DOHH2 (cell line): ENCODE results near the gene PCSK5.

Experiments
- H3F3A ChIP-seq: fragments of 200-600 bp; sonication (generic), shearing (Covaris generic); 2 replicates; pipeline ENCODE4 v1.6.0; 2016; ENCODE audit warnings: antibody characterized with exemption, mild to moderate bottlenecking; ENCODE audit not compliant: control insufficient read depth, insufficient read depth
- H3K27ac ChIP-seq: fragments of 200-600 bp; sonication (generic); 2 replicates; pipeline ENCODE4 v1.5.1; 2014; ENCODE audit warnings: low read depth, mild to moderate bottlenecking, low read length, moderate library complexity
- H3K27me3 ChIP-seq: fragments of 200-600 bp; sonication (generic); 2 replicates; pipeline ENCODE4 v1.6.1; 2014; ENCODE audit warnings: mild to moderate bottlenecking, low read length, mixed read lengths; ENCODE audit not compliant: control insufficient read depth
- H3K36me3 ChIP-seq: fragments of 200-600 bp; sonication (generic); 2 replicates; pipeline ENCODE4 v1.6.1; 2014; ENCODE audit warnings: mild to moderate bottlenecking, low read length, moderate library complexity, mixed read lengths; ENCODE audit not compliant: control insufficient read depth
- H3K4me1 ChIP-seq: fragments of 200-600 bp; sonication (generic); 2 replicates; pipeline ENCODE4 v1.6.1; 2014; ENCODE audit warnings: mild to moderate bottlenecking, low read length, mixed read lengths; ENCODE audit not compliant: control insufficient read depth
- H3K4me2 ChIP-seq: fragments of 200-600 bp; sonication (generic); 2 replicates; pipeline ENCODE4 v1.6.0; 2014; ENCODE audit warnings: mild to moderate bottlenecking, low read length, moderate library complexity
- H3K4me3 ChIP-seq: fragments of 200-600 bp; sonication (generic); 2 replicates; pipeline ENCODE4 v1.5.1; 2014; ENCODE audit warnings: mild to moderate bottlenecking, low read length, mixed read lengths
- H3K79me2 ChIP-seq: fragments of 200-600 bp; sonication (generic); 2 replicates; pipeline ENCODE4 v1.6.1; 2014; ENCODE audit warnings: mild to moderate bottlenecking, low read length, mixed read lengths; ENCODE audit not compliant: control insufficient read depth
- H3K9me2 ChIP-seq: fragments of 200-600 bp; sonication (generic); replicated peaks from 2 replicates; pipeline ENCODE4 v1.6.1; 2014; ENCODE audit warnings: mild to moderate bottlenecking, low read length, mixed read lengths; ENCODE audit not compliant: control insufficient read depth
- H3K9me3 ChIP-seq: fragments of 200-600 bp; sonication (generic); 2 replicates; pipeline ENCODE4 v1.6.1; 2014; ENCODE audit warnings: antibody characterized with exemption, low read length, mixed read lengths; ENCODE audit not compliant: control insufficient read depth, insufficient read depth
- H4K20me1 ChIP-seq: fragments of 200-600 bp; sonication (generic); 2 replicates; pipeline ENCODE4 v1.6.0; 2014; ENCODE audit warnings: low read depth, mild to moderate bottlenecking, antibody characterized with exemption, low read length, moderate library complexity; ENCODE audit not compliant: control insufficient read depth, insufficient read depth
- EZH2phosphoT487 ChIP-seq: fragments of 200-600 bp; sonication (generic); IDR thresholded peaks from 2 replicates; pipeline ENCODE4 v1.6.1; 2017; ENCODE audit warnings: borderline replicate concordance, mild to moderate bottlenecking, antibody characterized with exemption, low read length, moderate library complexity, mixed read lengths
- TF ChIP-seq, protein P1 (sequence below): fragments of 200-600 bp; sonication (generic); IDR thresholded peaks from one replicate; pipeline ENCODE4 v1.5.1; 2014; ENCODE audit warnings: antibody characterized with exemption, mild to moderate bottlenecking, low read depth, low read length; ENCODE audit not compliant: poor library complexity, severe bottlenecking

The PCSK5 gene

DNA sequence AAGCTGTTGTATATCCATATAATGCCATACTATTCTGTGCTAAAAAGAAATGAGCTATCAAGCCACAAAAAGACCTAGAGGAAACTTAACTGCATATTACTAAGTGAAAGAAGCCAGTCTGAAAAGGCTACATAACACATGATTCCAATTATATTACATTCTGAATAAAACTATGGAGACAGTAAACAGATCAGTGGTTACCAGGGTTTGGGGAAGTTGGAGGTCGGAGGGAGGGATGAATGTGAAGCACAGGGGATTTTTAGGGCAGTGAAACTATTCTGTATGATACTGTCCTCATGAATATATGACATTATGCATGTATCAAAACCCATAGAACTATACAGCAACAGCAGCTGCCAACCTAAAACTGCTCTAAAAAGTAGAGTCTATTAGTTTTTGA is 509.4 kb downstream of the PCSK5 start:
- Histone ChIP-seq H3K4me3 (no peak overlapping the region), H3K79me2 (no peaks in the 10 kb centered on the region), H4K20me1 (no peaks in the 10 kb centered on the region), H3K9me2 (no peaks in the 10 kb centered on the region), H3K36me3 (no peaks in the 10 kb centered on the region), H3K9me3 (no peaks in the 10 kb centered on the region), H3K4me2 (no peak overlapping the region), H3F3A (peaks cover 2% of the 10 kb centered on the region; the same call in 1 of the 2 replicates), H3K27me3 (no peaks in the 10 kb centered on the region), H3K27ac (no peak overlapping the region), H3K4me1 (peaks cover 17% of the 10 kb centered on the region)
- TF ChIP-seq, protein P1, sequence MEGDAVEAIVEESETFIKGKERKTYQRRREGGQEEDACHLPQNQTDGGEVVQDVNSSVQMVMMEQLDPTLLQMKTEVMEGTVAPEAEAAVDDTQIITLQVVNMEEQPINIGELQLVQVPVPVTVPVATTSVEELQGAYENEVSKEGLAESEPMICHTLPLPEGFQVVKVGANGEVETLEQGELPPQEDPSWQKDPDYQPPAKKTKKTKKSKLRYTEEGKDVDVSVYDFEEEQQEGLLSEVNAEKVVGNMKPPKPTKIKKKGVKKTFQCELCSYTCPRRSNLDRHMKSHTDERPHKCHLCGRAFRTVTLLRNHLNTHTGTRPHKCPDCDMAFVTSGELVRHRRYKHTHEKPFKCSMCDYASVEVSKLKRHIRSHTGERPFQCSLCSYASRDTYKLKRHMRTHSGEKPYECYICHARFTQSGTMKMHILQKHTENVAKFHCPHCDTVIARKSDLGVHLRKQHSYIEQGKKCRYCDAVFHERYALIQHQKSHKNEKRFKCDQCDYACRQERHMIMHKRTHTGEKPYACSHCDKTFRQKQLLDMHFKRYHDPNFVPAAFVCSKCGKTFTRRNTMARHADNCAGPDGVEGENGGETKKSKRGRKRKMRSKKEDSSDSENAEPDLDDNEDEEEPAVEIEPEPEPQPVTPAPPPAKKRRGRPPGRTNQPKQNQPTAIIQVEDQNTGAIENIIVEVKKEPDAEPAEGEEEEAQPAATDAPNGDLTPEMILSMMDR: no peak
- no peak for TF ChIP-seq EZH2phosphoT487

DNA sequence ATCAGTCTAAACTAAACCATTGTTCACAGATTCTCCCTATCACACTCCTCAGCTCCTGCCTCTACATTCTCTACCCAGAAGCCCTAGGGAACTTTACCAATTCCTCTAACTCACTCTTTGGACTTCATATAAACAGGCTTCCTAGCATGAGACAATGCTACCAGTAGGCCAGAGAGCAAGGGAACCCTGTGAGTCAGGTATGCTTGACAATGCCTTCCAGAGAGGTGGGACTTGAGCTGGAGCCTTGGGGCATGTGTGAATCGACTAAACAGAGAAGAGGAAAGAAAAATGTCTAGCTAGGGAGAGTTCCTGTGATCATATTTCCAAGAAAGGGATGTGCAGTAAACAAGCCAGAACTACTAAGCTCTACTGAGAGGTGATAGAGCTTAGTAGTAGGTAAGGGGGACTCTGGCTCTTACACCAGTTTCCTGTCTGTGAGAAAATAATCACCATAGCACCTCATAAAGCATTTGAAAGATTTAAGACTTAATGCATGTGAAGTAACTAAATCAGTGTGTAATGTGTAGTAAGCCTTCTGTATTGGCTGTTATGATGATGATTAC is 510.1 kb downstream of the PCSK5 start:
- Histone ChIP-seq H3F3A (peaks cover 2% of the 10 kb centered on the region; the same call in 1 of the 2 replicates), H3K27me3 (no peaks in the 10 kb centered on the region), H3K27ac (no peak overlapping the region), H3K36me3 (no peaks in the 10 kb centered on the region), H3K4me2 (no peak overlapping the region), H3K9me3 (no peaks in the 10 kb centered on the region), H3K4me1 (peaks cover 12% of the 10 kb centered on the region), H3K4me3 (no peak overlapping the region), H4K20me1 (no peaks in the 10 kb centered on the region), H3K9me2 (no peaks in the 10 kb centered on the region), H3K79me2 (no peaks in the 10 kb centered on the region)
- no peak for TF ChIP-seq EZH2phosphoT487
- TF ChIP-seq, protein P1: no peak

DNA sequence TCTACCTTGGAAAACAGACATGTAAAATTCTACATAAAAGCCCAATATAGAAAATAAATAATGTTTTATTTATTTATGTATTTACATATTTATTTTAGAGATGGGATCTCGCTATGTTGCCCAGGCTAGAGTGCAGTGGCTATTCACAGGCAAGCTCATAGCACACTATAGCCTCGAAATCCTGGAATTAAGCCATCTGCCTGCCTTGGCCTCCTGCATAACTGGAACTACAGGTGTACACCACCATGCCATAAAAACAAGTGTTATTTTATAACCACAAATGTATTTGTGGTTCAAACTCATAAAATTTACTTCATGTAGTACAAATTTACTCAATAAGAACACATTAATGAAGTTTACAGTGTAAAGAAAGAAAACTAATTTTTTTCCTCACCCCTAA is 510.7 kb downstream of the PCSK5 start:
- Histone ChIP-seq H3K9me3 (no peaks in the 10 kb centered on the region), H3K4me2 (no peak overlapping the region), H3K9me2 (no peaks in the 10 kb centered on the region), H3K27ac (no peak overlapping the region), H3K27me3 (no peaks in the 10 kb centered on the region), H3K4me3 (no peak overlapping the region), H3K36me3 (no peaks in the 10 kb centered on the region), H3F3A (peaks cover 2% of the 10 kb centered on the region; the same call in 1 of the 2 replicates), H4K20me1 (no peaks in the 10 kb centered on the region), H3K4me1 (peaks cover 9% of the 10 kb centered on the region), H3K79me2 (no peaks in the 10 kb centered on the region)
- TF ChIP-seq, protein P1: no peak
- TF ChIP-seq EZH2phosphoT487: no peak
